Karpas-422 (cell line): ENCODE results near the gene NBR1. TPM values are rescaled to one million over a fixed set of nuclear protein-coding genes. Genes with fewer than 3 reads are reported as not detected.
"Not testable (repeated sequence)": the region's sequence is repeated elsewhere in the genome, so short reads cannot be mapped to it uniquely, and the experiment has no call there.

Experiments
- DNase-seq: peaks from one replicate; pipeline ENCODE4 v3.0.0-alpha.2; 2015
- H2AFZ ChIP-seq: fragments of 200-600 bp; sonication (generic); 2 replicates; pipeline ENCODE4 v1.6.1; 2014; ENCODE audit warnings: antibody characterized with exemption, low read length, mixed read lengths
- H3K27ac ChIP-seq: fragments of 200-600 bp; sonication (generic); 2 replicates; pipeline ENCODE4 v1.5.1; 2014; ENCODE audit warnings: mild to moderate bottlenecking, low read length, moderate library complexity
- H3K27me3 ChIP-seq: fragments of 200-600 bp; sonication (generic); 2 replicates; pipeline ENCODE4 v1.6.1; 2014; ENCODE audit warnings: low read length, mixed read lengths
- H3K36me3 ChIP-seq: fragments of 200-600 bp; sonication (generic); 2 replicates; pipeline ENCODE4 v1.6.1; 2014; ENCODE audit warnings: low read length, mixed read lengths; ENCODE audit not compliant: insufficient read depth
- H3K4me1 ChIP-seq: fragments of 200-600 bp; sonication (generic); 2 replicates; pipeline ENCODE4 v1.6.1; 2014; ENCODE audit warnings: mild to moderate bottlenecking, low read length, mixed read lengths
- H3K4me2 ChIP-seq: fragments of 200-600 bp; sonication (generic); 2 replicates; pipeline ENCODE4 v1.6.1; 2014; ENCODE audit warnings: low read length, low read depth, mild to moderate bottlenecking; ENCODE audit not compliant: poor library complexity, severe bottlenecking
- H3K4me3 ChIP-seq: fragments of 200-600 bp; sonication (generic); 2 replicates; pipeline ENCODE4 v1.5.1; 2014; ENCODE audit warnings: mild to moderate bottlenecking, antibody characterized with exemption, low read length, mixed read lengths
- H3K79me2 ChIP-seq: fragments of 200-600 bp; sonication (generic); 2 replicates; pipeline ENCODE4 v1.6.1; 2014; ENCODE audit warnings: mild to moderate bottlenecking, low read length, mixed read lengths
- H3K9ac ChIP-seq: fragments of 200-600 bp; sonication (generic); 2 replicates; pipeline ENCODE4 v1.6.0; 2014; ENCODE audit warnings: low read length
- H3K9me2 ChIP-seq: fragments of 200-600 bp; sonication (generic), shearing (Covaris generic); replicated peaks from 2 replicates; pipeline ENCODE4 v1.6.0; 2014; ENCODE audit warnings: mild to moderate bottlenecking, low read length, moderate library complexity; ENCODE audit not compliant: insufficient read depth
- H3K9me3 ChIP-seq: fragments of 300-700, 200-600 bp; sonication (generic); 2 replicates; pipeline ENCODE4 v1.6.1; 2014; ENCODE audit warnings: low read length, mixed read lengths
- H4K20me1 ChIP-seq: fragments of 200-600 bp; sonication (generic); 2 replicates; pipeline ENCODE4 v1.6.1; 2014; ENCODE audit warnings: mild to moderate bottlenecking, antibody characterized with exemption, low read length, low read depth; ENCODE audit not compliant: insufficient read depth
- total RNA-seq: library from RNA; depleted of rRNA; stranded (reverse); fragments of >200 nt; shearing (Covaris generic); gene quantifications from 2 replicates; pipeline ENCODE4 v1.2.3, GENCODE V29; 2014; ENCODE audit warnings: low replicate concordance

The NBR1 gene
- total RNA-seq, 1 experiment from 2014 or later = 49.5 TPM

DNA sequence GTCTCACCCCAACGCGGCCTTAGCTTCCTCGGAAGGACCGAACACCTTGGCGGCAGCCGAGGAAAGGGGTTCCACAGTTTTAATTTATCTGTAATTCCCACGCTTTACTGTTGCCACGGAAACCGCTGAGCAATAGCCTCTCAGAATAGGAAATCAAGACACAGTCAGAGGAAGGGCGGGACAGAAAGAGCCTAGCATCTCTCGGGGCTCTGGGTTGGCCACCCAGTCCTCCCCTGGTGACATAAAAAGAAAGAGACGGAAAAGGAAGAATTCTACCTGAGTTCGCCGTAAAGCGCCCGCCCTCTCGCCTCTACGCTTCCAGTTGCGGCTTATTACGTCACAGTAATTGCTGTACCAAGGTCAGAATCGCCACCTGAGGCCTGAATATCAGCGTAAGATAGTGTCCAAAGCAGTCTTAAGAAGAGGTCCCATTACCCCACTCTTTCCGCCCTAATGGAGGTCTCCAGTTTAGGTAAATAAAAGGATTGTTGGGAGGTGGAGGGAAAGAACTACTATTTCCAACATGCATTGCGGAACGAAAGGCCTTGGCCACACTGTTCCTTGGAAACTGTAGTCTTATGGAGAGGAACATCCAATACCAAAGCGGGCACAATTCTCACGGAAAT, 761 bp upstream of the NBR1 start:
- no peaks in the 10 kb centered on the region for H3K9me2 ChIP-seq
- peaks cover 20% of the 10 kb centered on the region for H3K4me1 ChIP-seq
- peak overlapping the region; percentile 85 for H2AFZ ChIP-seq
- peak overlapping the region; percentile 96 for H3K4me3 ChIP-seq
- H3K9ac ChIP-seq = peak overlapping the region; percentile 91
- DNase-seq = peak; percentile 98
- no peaks in the 10 kb centered on the region for H3K9me3 ChIP-seq
- peak overlapping the region; percentile 99 for H3K4me2 ChIP-seq
- H3K27ac ChIP-seq = peak overlapping the region; percentile 93
- H3K27me3 ChIP-seq = no peaks in the 10 kb centered on the region
- peaks cover 69% of the 10 kb centered on the region for H3K79me2 ChIP-seq
- H4K20me1 ChIP-seq = no peaks in the 10 kb centered on the region
- H3K36me3 ChIP-seq = no peaks in the 10 kb centered on the region

DNA sequence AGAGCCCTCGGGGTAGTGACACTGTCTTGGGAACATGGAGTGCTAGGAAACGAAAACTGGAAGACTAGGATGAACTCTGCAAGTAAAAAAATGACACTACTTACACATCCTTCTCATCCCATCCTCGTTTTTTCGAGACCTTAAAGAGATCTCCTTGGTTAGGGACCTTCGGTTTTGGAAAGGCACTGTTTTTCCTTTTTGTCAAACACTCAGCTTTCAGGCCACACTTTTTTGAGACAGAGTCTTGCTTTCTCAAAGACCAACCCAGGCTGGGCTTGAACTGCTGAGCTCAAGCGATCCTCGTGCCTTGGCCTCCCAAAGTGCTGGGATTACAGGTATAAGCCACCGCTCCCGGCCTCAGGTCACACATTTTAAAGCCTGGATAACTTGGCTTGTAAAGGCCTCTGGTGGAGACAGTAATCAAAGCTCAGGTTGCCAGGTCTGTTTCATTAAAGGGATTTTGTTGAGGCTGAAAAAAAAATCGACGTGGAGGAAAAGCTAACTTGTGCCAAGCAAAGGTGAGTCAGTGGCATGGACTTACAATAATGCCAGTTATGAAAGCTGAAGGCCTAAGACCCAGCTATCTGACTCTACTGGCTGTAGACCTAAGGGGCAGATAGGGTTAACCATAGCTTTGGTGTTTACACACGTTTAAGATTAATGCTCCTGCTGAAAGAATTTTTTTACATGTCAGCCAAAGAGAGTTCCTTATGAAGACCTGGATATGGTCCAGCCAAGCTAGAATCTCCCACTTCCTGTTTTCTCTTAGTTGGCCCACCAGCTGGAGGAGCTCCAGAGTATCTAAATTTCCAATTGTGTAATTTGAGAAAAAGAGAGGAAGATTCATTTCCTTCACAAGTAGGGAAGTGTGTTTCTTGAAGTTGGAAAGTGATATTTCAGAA, 823 bp downstream of the NBR1 start:
- no peaks in the 10 kb centered on the region for H3K9me2 ChIP-seq
- peak; percentile 63 for DNase-seq
- no peaks in the 10 kb centered on the region for H3K27me3 ChIP-seq
- peaks cover 20% of the 10 kb centered on the region for H3K4me1 ChIP-seq
- peaks cover 63% of the 10 kb centered on the region for H3K79me2 ChIP-seq
- H3K36me3 ChIP-seq = peaks cover 13% of the 10 kb centered on the region; the same call in 1 of the 2 replicates
- no peaks in the 10 kb centered on the region for H4K20me1 ChIP-seq
- H3K4me3 ChIP-seq = peak overlapping the region; percentile 96
- H3K9me3 ChIP-seq = no peaks in the 10 kb centered on the region
- peak overlapping the region; percentile 63; the same call in 1 of the 2 replicates for H2AFZ ChIP-seq
- peak overlapping the region; percentile 99 for H3K4me2 ChIP-seq
- peak overlapping the region; percentile 93 for H3K27ac ChIP-seq
- peak overlapping the region; percentile 91 for H3K9ac ChIP-seq

DNA sequence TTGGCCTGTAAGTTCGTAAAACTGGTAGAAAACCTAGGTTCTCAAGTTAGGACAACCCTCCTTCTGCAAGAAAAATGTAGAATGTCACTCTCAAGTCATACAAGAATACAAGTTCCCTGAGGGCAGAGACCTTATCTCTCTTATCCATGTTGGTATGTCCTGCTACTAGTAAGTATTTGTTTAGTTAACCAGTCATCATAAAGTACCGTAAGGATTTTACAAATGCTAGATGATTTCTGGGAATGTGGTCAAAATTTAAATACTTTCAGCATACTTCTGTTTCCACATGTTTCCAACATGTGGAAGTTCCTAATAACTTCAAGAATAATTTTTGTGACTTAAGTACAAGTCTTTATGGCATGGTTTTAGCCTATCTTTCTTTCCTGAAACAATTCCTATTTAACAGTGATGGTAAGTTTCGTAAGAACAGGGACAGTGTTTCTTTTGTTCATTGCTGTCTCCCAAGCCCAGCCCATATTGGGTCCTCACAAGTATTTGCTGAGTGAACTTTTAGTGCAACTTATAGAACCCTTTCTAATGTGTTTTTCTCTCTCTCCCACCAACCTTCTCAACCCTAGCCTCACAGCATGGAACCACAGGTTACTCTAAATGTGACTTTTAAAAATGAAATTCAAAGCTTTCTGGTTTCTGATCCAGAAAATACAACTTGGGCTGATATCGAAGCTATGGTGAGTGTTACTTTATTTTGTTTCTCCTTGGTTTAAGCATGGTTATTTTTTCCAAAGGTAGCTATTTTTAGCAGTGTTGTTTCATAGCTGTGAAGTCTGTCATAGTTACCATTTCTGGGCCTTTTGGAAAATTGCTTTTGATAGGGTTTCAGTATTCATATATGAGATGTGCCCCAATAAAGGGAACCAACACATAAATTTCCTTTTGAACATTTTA, 4.5 kb downstream of the NBR1 start:
- no peak overlapping the region for H3K4me2 ChIP-seq
- no peak overlapping the region for H3K9ac ChIP-seq
- peaks cover 30% of the 10 kb centered on the region; the same call in 1 of the 2 replicates for H3K36me3 ChIP-seq
- no peak for DNase-seq
- no peaks in the 10 kb centered on the region for H3K9me3 ChIP-seq
- H3K79me2 ChIP-seq = peaks cover 32% of the 10 kb centered on the region
- H3K4me1 ChIP-seq = peaks cover 9% of the 10 kb centered on the region
- H3K27me3 ChIP-seq = no peaks in the 10 kb centered on the region
- no peak overlapping the region for H2AFZ ChIP-seq
- no peak overlapping the region for H3K4me3 ChIP-seq
- no peaks in the 10 kb centered on the region for H4K20me1 ChIP-seq
- no peak overlapping the region for H3K27ac ChIP-seq
- H3K9me2 ChIP-seq = no peaks in the 10 kb centered on the region

DNA sequence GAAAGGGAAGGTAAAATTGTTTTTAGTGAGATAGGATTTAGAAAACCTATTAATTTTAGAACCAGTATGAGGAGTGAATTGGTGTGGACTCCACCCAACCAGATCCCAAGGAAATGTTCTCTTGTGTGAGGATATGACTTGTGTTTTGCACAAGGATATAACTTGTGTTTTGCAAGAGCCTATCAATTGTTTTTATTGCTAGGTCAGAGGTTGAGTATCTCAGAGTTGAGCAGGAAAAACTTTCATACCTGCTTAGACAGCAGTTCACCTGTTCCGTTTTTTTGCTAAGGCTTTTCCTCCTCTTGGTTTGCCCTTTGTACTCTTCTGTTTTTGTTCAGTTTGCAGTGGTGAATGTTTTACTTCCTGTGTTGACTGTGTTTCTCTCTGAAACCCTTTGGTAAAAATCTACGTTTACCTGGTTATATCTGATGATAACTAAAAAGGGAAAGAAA, 5.1 kb downstream of the NBR1 start:
- Histone ChIP-seq H3K27ac (no peak overlapping the region), H3K9ac (no peak overlapping the region), H3K79me2 (peaks cover 32% of the 10 kb centered on the region), H3K4me1 (peaks cover 9% of the 10 kb centered on the region), H2AFZ (no peak overlapping the region), H3K4me2 (no peak overlapping the region), H4K20me1 (no peaks in the 10 kb centered on the region), H3K4me3 (no peak overlapping the region), H3K9me3 (no peaks in the 10 kb centered on the region), H3K9me2 (no peaks in the 10 kb centered on the region), H3K36me3 (peaks cover 30% of the 10 kb centered on the region), H3K27me3 (no peaks in the 10 kb centered on the region)
- no peak for DNase-seq

DNA sequence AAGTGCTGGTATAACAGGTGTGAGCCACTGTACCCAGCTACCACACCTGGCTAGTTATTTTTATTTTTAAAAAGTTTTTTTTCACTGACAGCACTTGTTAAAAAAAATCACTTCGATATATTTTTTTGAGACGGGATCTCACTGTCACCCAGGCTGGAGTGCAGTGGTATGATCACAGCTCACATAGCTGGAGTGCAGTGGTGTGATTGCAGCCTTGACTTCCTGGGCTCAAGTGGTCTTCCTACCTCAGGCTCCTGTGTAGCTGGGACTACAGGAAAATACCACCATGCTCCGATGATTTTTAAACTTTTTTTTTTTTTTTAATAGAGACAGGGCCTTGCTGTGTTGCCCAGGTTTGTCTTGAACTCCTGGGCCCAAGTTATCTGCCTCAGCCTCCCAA, 12.9 kb downstream of the NBR1 start:
- H3K4me3 ChIP-seq = no peak overlapping the region
- DNase-seq = no peak
- no peaks in the 10 kb centered on the region for H4K20me1 ChIP-seq
- no peak overlapping the region for H3K4me2 ChIP-seq
- H2AFZ ChIP-seq = no peak overlapping the region
- no peak overlapping the region for H3K27ac ChIP-seq
- H3K9ac ChIP-seq = no peak overlapping the region
- H3K36me3 ChIP-seq = peaks cover 18% of the 10 kb centered on the region
- H3K27me3 ChIP-seq = no peaks in the 10 kb centered on the region
- no peaks in the 10 kb centered on the region for H3K9me2 ChIP-seq
- H3K4me1 ChIP-seq = no peaks in the 10 kb centered on the region; the same call in 1 of the 2 replicates
- no peaks in the 10 kb centered on the region for H3K79me2 ChIP-seq
- no peaks in the 10 kb centered on the region for H3K9me3 ChIP-seq

DNA sequence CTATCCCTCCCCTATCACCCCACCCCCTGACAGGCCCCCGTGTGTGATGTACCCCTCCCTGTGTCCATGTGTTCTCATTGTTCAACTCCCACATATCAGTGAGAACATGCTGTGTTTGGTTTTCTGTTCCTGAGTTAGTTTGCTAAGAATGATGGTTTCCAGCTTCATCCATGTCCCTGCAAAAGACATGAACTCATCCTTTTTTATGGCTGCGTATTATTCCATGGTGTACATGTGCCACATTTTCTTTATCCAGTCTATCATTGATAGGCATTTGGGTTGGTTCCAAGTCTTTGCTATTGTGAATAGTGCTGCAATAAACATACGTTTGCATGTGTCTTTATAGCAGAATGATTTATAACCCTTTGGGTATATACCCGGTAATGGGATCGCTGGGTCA, 15.6 kb downstream of the NBR1 start:
- not testable (repeated sequence) for H3K9ac ChIP-seq, H3K9me2 ChIP-seq, H3K4me2 ChIP-seq, DNase-seq, H3K79me2 ChIP-seq, H3K9me3 ChIP-seq, H3K27ac ChIP-seq, H4K20me1 ChIP-seq, H3K4me1 ChIP-seq, H3K27me3 ChIP-seq, H3K4me3 ChIP-seq, H2AFZ ChIP-seq
- peaks cover 29% of the 10 kb centered on the region for H3K36me3 ChIP-seq

DNA sequence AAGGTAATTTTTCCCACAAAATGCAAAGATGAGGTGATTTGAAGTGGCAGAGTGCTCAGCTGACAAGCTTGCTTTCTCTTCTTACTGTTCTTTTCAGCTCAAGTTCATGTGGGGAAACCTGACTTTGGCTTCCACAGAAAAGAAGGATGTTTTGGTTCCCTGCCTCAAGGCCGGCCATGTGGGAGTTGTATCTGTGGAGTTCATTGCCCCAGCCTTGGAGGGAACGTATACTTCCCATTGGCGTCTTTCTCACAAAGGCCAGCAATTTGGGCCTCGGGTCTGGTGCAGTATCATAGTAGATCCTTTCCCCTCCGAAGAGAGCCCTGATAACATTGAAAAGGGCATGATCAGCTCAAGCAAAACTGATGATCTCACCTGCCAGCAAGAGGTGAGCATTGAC, 22.2 kb downstream of the NBR1 start:
- Histone ChIP-seq H4K20me1 (no peaks in the 10 kb centered on the region), H3K9me2 (no peaks in the 10 kb centered on the region), H3K9ac (no peak overlapping the region)

More for the DNA sequence above, 22.2 kb downstream of the NBR1 start:
- H3K27me3 ChIP-seq = no peaks in the 10 kb centered on the region
- no peaks in the 10 kb centered on the region for H3K79me2 ChIP-seq
- no peak overlapping the region for H3K4me3 ChIP-seq
- peaks cover 11% of the 10 kb centered on the region for H3K4me1 ChIP-seq
- no peaks in the 10 kb centered on the region for H3K9me3 ChIP-seq
- peaks cover 49% of the 10 kb centered on the region for H3K36me3 ChIP-seq
- no peak overlapping the region for H3K4me2 ChIP-seq
- H3K27ac ChIP-seq = no peak overlapping the region
- no peak for DNase-seq
- no peak overlapping the region for H2AFZ ChIP-seq
